GM19193 (cell line): ENCODE measurements around the gene TMEM240.

Experiments
- POLR2A ChIP-seq: IDR thresholded peaks from 4 replicates; pipeline ENCODE4 v1.6.1; 2011; ENCODE audit not compliant: insufficient read depth, insufficient read length; ENCODE audit errors: extremely low read depth

The TMEM240 gene

DNA sequence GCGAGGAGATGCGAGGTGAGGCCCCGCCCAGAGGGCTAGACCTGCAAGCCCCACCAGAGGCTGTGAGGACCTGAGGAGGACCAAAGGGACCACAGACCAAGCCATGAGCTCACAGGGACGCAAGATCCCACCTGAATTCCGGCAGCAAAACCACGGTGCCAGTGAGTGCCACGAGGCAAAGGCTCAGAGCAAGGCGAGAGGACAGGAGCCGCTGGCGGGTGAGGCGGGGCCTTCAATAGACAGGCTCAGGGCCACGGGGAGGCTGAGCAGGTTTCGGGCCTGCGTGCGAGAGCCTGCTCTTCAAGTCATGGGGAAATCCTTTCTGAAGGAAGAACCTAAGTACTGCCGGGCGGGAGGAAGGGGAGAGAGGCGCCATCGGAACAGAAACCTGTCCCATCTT is 7.1 kb upstream of the TMEM240 start:
- TF ChIP-seq POLR2A, result no peak

DNA sequence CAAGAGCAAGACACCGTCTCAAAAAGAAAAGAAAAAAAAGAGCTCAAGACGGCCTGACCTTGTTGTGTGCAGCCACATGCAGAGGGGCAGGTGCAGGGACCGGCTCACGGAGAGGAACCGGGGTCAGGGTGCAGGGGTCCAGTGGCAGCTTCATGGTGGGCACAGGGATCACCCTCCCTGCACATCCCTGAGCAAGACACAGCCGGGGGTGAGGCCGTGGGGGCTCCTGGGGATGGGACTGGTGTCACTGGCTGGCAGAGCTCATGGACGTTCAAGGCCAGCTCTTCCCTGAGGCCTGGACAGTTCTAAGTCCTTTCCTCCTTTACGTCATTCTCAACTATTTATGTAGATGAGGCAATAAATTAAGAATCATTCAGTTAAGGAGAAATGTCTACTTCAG is 6.6 kb upstream of the TMEM240 start:
- TF ChIP-seq POLR2A, result no peak

DNA sequence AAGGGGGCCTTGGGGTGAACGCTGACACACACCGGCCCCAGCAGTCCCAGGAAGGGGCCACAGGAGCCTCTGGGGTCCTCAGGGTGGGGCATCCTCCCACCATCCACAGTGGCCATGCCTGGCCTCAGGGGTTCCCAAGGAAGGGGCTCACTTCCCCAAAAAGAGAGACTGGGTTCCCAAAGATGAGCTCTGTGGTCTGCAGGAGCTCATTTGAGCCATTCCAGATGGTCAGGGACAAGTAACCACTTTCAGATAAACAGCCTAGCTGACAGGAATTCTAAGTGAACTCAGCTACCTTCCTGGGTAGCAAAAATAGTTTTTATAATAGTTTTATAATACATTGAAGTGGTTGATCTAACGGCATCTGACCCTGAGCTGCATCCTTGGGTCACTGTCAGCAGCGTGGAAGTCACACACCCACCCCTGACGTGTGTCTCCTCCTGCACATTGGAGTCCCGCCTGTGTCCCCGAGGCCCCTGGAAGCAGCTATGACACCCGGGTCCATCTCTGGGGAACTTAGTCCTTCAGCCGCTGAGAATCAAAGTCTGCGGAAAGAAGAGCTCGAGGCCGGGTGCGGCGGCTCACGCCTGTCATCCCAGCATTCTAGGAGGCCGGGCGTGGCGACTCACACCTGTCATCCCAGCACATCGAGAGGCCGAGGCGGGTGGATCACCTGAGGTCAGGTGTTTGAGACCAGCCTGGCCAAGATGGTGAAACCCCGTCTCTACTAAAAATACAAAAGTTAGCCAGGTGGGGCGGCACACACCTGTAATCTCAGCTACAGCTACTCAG is 5.7 kb upstream of the TMEM240 start:
- no peak for TF ChIP-seq POLR2A

DNA sequence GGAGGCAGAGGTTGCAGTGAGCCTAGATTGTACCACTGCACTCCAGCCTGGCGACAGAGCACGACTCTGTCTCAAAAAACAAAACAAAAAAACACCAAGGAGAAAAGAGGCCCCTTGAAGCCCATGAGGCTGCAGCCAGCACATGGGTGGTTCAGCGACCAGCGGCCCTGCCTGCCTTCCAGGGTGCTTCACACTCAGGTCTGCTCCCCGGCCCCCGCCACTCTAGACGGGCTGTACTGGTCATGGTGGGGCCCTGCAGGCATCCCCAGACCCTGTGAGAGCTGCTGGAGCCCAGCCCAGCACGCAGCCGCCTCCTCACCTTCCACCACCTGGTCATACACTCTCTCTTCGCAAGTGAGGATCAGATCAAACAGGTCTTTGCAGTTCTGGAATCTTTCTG is 4.1 kb upstream of the TMEM240 start:
- TF ChIP-seq POLR2A, result no peak

DNA sequence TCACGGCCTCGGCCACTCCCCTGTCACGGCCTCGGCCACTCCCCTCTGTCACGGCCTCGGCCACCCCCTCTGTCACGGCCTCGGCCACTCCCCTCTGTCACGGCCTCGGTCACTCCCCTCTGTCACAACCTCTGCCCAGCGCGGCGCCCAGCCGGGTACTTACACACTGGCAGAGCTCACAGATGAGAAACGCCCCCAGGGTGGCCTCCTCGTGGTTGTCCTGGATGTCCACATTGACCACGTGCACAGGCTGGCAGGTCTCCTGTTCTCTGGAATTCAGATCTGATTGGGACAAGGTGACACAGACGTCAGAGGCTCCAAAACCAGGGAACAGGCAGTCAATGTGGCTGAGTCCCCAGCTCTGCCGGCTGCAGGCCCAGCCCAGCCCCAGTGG is 3.3 kb upstream of the TMEM240 start:
- no peak for TF ChIP-seq POLR2A

DNA sequence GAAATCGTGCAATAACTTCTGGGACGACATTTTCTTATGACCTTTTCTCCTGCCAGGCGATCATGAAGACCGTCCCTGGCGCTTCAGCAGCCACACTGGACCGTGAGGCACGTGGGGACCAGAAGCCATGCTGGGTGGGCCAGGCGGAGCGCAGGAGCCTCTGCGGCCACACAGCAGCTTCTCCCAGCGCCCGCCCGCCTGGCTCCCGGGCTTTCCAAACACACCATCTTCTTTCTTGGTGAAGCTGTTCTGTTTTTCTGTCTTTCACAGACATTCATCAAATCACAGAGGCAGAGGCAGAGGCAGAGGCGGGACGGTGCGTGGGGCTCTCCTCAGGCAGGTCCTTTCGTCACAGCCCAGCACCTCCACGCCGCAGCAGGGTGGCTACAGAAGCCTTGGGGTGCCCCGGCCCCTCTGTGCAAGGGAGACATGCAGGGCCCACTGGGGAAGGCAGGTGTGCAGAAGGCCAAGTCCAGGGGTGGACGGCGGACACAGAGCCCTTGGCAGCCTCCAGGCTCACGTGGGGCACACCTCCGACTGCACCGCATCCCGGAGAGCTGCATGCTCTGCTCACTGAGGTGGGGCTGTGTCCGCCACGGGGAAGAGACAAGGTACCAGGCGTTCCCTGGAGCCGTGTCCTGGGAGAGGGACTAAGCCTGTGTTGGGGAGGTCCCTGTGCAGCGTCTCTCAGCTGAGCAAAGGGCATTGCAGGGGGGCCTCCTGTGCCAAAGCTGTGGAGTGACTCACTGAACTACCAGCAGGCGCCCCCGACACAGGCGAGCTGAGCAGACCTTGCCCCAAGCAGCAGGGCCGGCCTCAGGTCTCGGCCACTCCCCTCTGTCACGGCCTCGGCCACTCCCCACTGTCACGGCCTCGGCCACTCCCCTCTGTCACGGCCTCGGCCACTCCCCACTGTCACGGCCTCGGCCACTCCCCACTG is 2.6 kb upstream of the TMEM240 start:
- TF ChIP-seq POLR2A, result no peak

DNA sequence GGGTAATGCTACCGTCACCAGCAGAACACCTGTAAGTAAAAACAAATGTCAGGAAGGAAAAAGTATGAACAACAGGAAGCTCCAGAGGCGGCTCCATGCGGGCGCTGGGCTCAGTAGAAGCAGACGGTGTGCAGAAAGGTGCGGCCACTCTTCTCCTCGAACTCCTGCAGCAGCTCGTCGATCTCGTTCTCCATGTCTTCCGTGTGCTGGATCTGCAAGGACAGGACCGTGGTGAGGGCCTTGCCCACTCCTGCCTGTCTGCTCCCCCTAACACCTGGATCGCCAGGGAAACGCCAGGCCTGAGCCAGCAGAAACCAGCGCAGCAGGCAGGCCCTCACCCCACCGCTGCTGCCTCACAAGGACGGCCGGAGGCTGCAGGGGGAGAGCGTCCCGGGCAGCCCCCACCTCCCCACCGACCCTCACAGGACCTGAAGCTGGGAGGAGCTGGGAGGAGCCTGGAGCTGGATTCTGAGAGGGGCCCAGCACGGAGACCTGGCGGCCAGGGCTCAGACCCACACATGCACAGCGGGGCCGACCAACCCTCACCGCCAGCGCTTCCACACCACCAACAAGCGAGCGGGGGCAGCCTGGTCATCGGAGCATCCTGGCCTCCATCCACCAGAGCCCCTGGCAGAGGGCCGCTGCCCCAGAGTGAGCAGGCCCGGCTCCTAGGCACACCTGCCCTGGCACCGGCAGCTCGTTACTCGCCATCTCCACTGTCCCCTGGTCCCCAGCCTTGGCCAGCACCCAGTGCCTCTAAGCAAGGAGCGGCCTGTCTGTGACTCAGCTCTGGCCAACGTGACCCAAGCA is 1.7 kb upstream of the TMEM240 start:
- TF ChIP-seq POLR2A, result no peak

DNA sequence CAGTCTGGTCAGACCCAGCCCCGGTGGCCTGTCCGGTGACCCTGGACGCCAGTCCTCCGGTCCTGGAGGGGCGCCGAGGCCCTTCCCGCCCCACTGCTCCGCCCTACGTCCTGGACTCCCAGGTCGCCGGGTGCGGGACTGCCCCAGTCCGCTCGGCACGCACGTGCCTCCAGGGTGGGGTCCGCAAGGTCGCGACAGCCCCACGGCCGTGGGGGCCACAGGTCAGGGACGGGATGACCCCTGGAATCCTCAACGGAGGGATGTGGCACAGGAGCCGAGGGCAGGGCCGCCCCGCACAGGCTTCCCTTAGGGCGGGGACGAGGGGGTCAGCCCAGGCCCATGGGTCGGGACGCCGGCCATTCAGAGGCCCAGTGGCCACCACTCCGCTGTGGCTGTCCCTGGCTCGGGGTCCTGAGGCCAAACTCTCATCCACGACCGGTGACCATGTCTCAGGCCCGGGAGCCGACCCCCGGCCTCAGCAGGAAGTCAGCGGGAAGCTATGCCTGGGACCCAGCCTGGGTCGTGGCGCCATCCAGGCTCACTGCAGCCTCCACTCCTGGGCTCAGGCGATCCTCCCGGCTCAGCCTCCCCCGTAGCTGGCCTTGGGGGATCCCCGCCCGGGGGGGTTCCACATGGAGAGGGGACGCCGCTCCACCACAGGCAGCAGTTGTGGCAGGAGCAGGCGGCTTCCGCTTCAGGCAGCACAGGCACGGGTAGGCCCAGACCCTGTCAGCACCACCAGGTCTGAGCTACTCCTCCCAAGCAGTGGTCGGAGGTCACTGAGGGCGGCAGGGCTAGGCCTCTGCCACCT is 599 bp upstream of the TMEM240 start:
- TF ChIP-seq POLR2A, result no peak

DNA sequence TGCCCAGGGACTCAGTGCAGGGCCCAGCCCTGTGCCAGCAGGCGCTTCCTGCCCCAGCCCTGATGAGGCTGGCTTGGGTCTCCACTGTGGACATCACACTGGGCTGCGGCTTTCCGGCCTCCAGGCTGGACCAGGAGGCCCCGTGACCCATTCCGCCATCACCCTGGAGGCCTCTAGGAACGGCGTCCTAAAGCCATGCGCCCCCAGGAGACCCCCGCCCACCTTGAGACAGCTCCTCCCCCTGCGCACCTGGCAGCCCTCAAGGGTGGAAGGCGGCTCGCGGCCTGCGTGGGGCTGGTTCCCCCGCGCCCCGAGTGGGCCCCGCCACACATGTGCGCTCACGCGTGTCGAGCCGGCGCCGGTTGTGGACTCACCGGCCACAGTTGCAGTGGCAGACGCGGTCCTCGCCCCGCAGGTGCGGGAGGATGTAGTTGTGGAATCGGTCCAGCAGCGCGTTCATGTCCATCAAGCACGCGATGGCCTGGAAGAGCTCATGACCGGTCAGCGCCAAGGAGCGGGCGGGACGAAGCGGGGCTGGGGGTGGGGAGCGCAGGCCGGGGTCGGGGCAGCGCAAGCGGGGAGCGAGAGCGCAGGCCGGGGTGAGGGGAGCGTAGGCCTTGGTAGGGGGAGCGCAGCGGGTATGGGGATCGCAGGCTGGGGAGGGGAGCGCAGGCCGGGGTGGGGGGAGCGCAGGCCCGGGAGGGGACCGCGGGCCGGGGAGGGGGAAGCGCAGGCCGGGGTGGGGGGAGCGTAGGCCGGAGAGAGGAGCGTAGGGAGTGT is 924 bp downstream of the TMEM240 start:
- no peak for TF ChIP-seq POLR2A

DNA sequence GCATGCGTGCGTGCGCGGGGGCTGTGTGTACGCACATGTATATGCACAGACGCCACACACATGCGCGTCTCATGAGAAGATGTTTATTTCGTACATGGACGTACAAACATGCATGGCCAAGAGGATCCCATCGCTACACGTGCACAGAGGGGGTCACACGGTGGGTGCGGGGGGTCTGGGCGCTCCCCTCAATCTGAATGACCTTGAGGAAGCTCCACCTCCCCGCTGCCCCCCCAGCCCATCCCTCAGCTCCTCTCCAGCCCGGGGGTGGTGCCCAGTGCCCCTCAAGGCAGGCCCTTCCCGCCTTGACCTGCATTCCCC is 1.5 kb downstream of the TMEM240 start:
- no peak for TF ChIP-seq POLR2A

DNA sequence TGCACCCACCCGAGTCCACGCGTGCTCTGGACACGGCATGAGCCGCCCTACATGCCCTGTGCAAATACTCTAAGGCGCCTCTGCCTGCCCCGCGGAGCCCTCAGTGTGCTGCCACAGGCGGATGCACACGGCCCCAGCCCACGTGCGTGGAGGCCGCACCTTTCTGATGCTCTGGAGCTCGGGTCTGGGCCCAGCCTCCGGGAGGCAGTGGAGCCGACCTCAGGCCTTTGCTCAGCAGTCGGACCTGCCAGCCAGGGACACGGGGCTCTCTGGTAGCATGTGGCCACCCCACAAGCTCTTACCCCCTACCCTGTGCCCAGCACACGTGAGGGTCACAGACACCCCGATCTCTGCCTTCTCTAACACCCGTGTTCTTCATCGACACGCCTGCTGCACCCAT is 2.1 kb downstream of the TMEM240 start:
- TF ChIP-seq POLR2A, result no peak

DNA sequence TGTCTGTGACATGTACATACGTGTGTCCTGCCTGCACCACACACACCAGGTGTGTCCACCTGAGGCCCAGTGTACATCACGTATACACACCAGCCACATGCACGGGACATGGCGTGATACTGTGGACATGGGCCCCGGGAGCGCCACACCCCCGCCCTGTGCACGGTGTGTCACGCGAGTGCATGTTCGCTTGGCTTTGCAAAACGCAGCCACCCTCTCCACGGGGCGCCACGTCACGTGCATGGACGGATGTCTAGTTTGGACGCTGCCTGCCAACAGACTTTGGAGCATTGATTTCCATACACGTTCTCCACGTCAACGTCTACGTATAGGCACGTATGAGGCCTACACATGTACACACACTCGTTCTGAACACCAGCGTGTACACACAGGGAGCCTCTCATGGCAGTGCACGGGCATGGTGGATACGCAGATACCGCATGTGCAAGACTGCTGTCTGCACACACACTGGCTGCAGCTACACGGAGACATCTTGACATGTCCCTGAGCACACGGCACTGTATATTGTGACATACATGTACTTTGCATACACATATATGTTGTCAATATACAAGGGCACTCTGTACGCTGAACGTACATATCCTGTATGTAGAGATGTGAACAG is 2.7 kb downstream of the TMEM240 start:
- TF ChIP-seq POLR2A, result no peak

DNA sequence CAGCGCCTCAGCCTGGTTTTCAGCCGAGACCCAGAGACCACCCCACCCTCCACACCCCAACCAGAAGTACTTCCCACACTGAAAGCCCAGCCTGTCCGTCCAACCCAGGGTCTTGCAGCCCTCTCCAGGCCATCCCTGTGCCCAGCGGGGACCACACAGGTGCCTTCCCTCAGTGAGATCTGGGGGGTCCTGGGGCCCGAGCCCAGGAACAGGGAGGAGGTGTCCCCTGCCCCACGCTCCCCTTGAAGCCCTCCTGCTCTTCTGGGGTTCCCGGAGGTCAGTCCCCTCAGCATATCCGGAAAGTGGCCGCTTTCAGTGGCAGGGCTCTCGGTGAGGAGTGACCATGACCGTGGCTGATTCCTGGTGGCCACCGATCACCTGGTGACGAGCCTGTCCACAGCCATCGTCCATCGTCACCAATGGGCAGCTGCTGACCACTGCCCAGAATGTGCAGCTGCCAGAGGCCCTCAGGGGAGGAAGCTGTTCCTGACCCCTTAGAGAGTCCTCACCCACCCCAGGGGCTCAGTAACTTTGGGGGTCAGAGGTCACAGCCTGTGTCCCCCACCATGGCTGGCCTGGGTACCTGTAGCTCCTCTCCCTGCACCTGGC is 3.4 kb downstream of the TMEM240 start:
- TF ChIP-seq POLR2A, result no peak
